H9 (cell line): ENCODE results near the gene DGKB. TPM values are rescaled to one million over a fixed set of nuclear protein-coding genes. Genes with fewer than 3 reads are reported as not detected.

Source experiments
- DNase-seq: peaks from one replicate; pipeline ENCODE4 v3.0.0-alpha.2; 2017
- H2AFZ ChIP-seq: one replicate; pipeline ENCODE4 v1.6.1; 2013; ENCODE audit warnings: mild to moderate bottlenecking, low read length, control low read depth, moderate library complexity
- H2AK5ac ChIP-seq: 2 replicates; pipeline ENCODE4 v1.6.1; 2013; ENCODE audit warnings: low read length, control low read depth, mixed read lengths; ENCODE audit not compliant: insufficient read length
- H2BK120ac ChIP-seq: one replicate; pipeline ENCODE4 v1.6.1; 2013; ENCODE audit warnings: low read depth, mild to moderate bottlenecking, low read length, control low read depth, inconsistent platforms; ENCODE audit not compliant: poor library complexity, severe bottlenecking
- H2BK12ac ChIP-seq: 2 replicates; pipeline ENCODE4 v1.6.1; 2013; ENCODE audit warnings: low read length, control low read depth, mixed read lengths, low read depth; ENCODE audit not compliant: insufficient read length
- H2BK15ac ChIP-seq: 2 replicates; pipeline ENCODE4 v1.6.1; 2013; ENCODE audit warnings: low read depth, low read length, control low read depth
- H2BK20ac ChIP-seq: one replicate; pipeline ENCODE4 v1.6.1; 2013; ENCODE audit warnings: low read depth, mild to moderate bottlenecking, low read length, control low read depth, inconsistent platforms; ENCODE audit not compliant: poor library complexity, severe bottlenecking
- H2BK5ac ChIP-seq: 2 replicates; pipeline ENCODE4 v1.6.1; 2013; ENCODE audit warnings: low read length, control low read depth, mixed read lengths; ENCODE audit not compliant: insufficient read length
- H3K14ac ChIP-seq: 2 replicates; pipeline ENCODE4 v1.6.1; 2013; ENCODE audit warnings: low read length, control low read depth; ENCODE audit not compliant: insufficient read depth
- H3K18ac ChIP-seq: 2 replicates; pipeline ENCODE4 v1.6.1; 2013; ENCODE audit warnings: low read depth, mild to moderate bottlenecking, mixed read lengths, low read length, control low read depth; ENCODE audit not compliant: insufficient read length
- H3K23ac ChIP-seq: 2 replicates; pipeline ENCODE4 v1.6.1; 2013; ENCODE audit warnings: low read length, control low read depth, mixed read lengths, low read depth; ENCODE audit not compliant: insufficient read length
- H3K23me2 ChIP-seq: 2 replicates; pipeline ENCODE4 v1.6.1; 2013; ENCODE audit warnings: low read depth, mild to moderate bottlenecking, mixed read lengths, low read length, control low read depth; ENCODE audit not compliant: insufficient read length, poor library complexity, severe bottlenecking
- H3K27ac ChIP-seq: 2 replicates; pipeline ENCODE4 v1.5.1; 2013; ENCODE audit warnings: low read length, control low read depth, mixed read lengths, low read depth; ENCODE audit not compliant: insufficient read length
- H3K27me3 ChIP-seq: 2 replicates; pipeline ENCODE4 v1.6.1; 2013; ENCODE audit warnings: low read length, control low read depth, inconsistent platforms; ENCODE audit not compliant: insufficient read depth
- H3K4ac ChIP-seq: 2 replicates; pipeline ENCODE4 v1.6.1; 2013; ENCODE audit warnings: low read depth, mild to moderate bottlenecking, control low read depth, inconsistent platforms, low read length, moderate library complexity
- H3K4me1 ChIP-seq: 2 replicates; pipeline ENCODE4 v1.6.1; 2013; ENCODE audit warnings: low read length, control low read depth, inconsistent platforms; ENCODE audit not compliant: insufficient read depth
- H3K4me2 ChIP-seq: 2 replicates; pipeline ENCODE4 v1.6.1; 2013; ENCODE audit warnings: low read length, control low read depth, mixed read lengths; ENCODE audit not compliant: insufficient read length, insufficient read depth
- H3K56ac ChIP-seq: 2 replicates; pipeline ENCODE4 v1.6.1; 2013; ENCODE audit warnings: low read depth, mild to moderate bottlenecking, mixed read lengths, low read length, control low read depth; ENCODE audit not compliant: insufficient read length
- H3K79me1 ChIP-seq: 2 replicates; pipeline ENCODE4 v1.6.1; 2013; ENCODE audit warnings: low read depth, mild to moderate bottlenecking, moderate library complexity, low read length, control low read depth, inconsistent platforms; ENCODE audit not compliant: insufficient read depth, poor library complexity, severe bottlenecking
- H3K79me2 ChIP-seq: 2 replicates; pipeline ENCODE4 v1.6.1; 2013; ENCODE audit warnings: low read length, control low read depth, inconsistent platforms; ENCODE audit not compliant: insufficient read depth
- H3K9ac ChIP-seq: 2 replicates; pipeline ENCODE4 v1.6.1; 2013; ENCODE audit warnings: low read length, control low read depth, mixed read lengths; ENCODE audit not compliant: insufficient read length; ENCODE audit errors: extremely low read depth
- H3K9me3 ChIP-seq: one replicate; pipeline ENCODE4 v1.6.1; 2013; ENCODE audit warnings: low read depth, low read length, inconsistent platforms; ENCODE audit not compliant: control insufficient read depth
- H3T11ph ChIP-seq: one replicate; pipeline ENCODE4 v1.6.1; 2013; ENCODE audit warnings: mild to moderate bottlenecking, low read length, control low read depth, inconsistent platforms
- H4K20me1 ChIP-seq: one replicate; pipeline ENCODE4 v1.6.1; 2013; ENCODE audit not compliant: control insufficient read depth, insufficient read length, insufficient read depth
- H4K5ac ChIP-seq: 2 replicates; pipeline ENCODE4 v1.6.1; 2013; ENCODE audit warnings: low read depth, mild to moderate bottlenecking, mixed read lengths, low read length, control low read depth; ENCODE audit not compliant: insufficient read length
- H4K8ac ChIP-seq: replicated peaks from 2 replicates; pipeline ENCODE4 v1.6.1; 2013; ENCODE audit warnings: low read length, control low read depth, mixed read lengths, low read depth; ENCODE audit not compliant: insufficient read length
- H4K91ac ChIP-seq: 2 replicates; pipeline ENCODE4 v1.6.1; 2013; ENCODE audit warnings: low read depth, mild to moderate bottlenecking, moderate library complexity, mixed read lengths, low read length, control low read depth; ENCODE audit not compliant: insufficient read length
- H3K27ac Mint-ChIP-seq, 3 experiments: 2 replicates in 2 of 3; 3 replicates in 1 of 3; pipeline ENCODE4 v1.8.0; 2020 to 2021; ENCODE audit warnings: mixed read lengths in 3 of 3, mild to moderate bottlenecking in 1 of 3, moderate library complexity in 1 of 3
- H3K27me3 Mint-ChIP-seq: 2 replicates; pipeline ENCODE4 v1.8.0; 2021; ENCODE audit warnings: low read depth, mild to moderate bottlenecking, moderate library complexity, mixed read lengths
- H3K36me3 Mint-ChIP-seq, 3 experiments: 2 replicates in 2 of 3; 3 replicates in 1 of 3; pipeline ENCODE4 v1.8.0; 2020 to 2021; ENCODE audit warnings: low read depth in 3 of 3, mixed read lengths in 3 of 3; ENCODE audit not compliant: insufficient read depth in 1 of 3
- H3K4me1 Mint-ChIP-seq, 2 experiments: 2 replicates each; pipeline ENCODE4 v1.8.0; 2020; ENCODE audit warnings: mixed read lengths in 2 of 2
- H3K4me3 Mint-ChIP-seq, 2 experiments: 2 replicates in 1 of 2; 3 replicates in 1 of 2; pipeline ENCODE4 v1.8.0; 2020 to 2021; ENCODE audit warnings: mild to moderate bottlenecking in 2 of 2, mixed read lengths in 2 of 2, moderate library complexity in 1 of 2
- H3K9me3 Mint-ChIP-seq, 2 experiments: 2 replicates in 1 of 2; 3 replicates in 1 of 2; pipeline ENCODE4 v1.8.0; 2020; ENCODE audit warnings: mild to moderate bottlenecking in 2 of 2, mixed read lengths in 2 of 2, moderate library complexity in 1 of 2
- CTCF ChIP-seq: fragments of 200-600 bp; sonication (generic); conservative IDR thresholded peaks from 3 replicates; pipeline ENCODE4 v1.8.0; 2021; ENCODE audit warnings: antibody characterized with exemption, mild to moderate bottlenecking
- total RNA-seq: library from RNA; stranded (reverse); gene quantifications from 2 replicates; pipeline ENCODE4 v1.2.1, GENCODE V29; 2021

DGKB gene
- total RNA-seq, 1 experiment from 2014 or later, result 0.26 TPM

- Histone ChIP-seq H3K23me2 (no peaks in the 10 kb centered on the region), H3K4me2 (no peak overlapping the region), H3K79me1 (no peaks in the 10 kb centered on the region), H3K14ac (no peak overlapping the region), H3K4me1 (no peaks in the 10 kb centered on the region), H4K91ac (no peak overlapping the region), H2BK5ac (no peak overlapping the region), H3K18ac (no peak overlapping the region), H3K23ac (no peak overlapping the region), H3K79me2 (no peaks in the 10 kb centered on the region), H2AK5ac (no peak overlapping the region), H2BK15ac (no peak overlapping the region), H3K27me3 (no peaks in the 10 kb centered on the region), H3K27ac (no peak overlapping the region), H2BK20ac (no peak overlapping the region), H3K9ac (no peak overlapping the region), H4K5ac (no peak overlapping the region), H3K4ac (no peak overlapping the region), H3K56ac (no peak overlapping the region), H2BK120ac (no peak overlapping the region), H2AFZ (no peak overlapping the region), H2BK12ac (no peak overlapping the region), H3T11ph (no peak overlapping the region), H4K8ac (no peak overlapping the region), H4K20me1 (no peaks in the 10 kb centered on the region), H3K9me3 (no peaks in the 10 kb centered on the region)
- H3K9me3 Mint-ChIP-seq, result no peaks in the 10 kb centered on the region
- TF ChIP-seq CTCF, result no peak
- H3K27me3 Mint-ChIP-seq, result no peaks in the 10 kb centered on the region
- no peak overlapping the region for H3K27ac Mint-ChIP-seq
- no peak for DNase-seq
- 0 out of 4 replicates have a peak, but pooled peaks cover under 1% of the 10 kb centered on the region in 2 experiments for H3K4me1 Mint-ChIP-seq
- H3K4me3 Mint-ChIP-seq, result no peak overlapping the region
- H3K36me3 Mint-ChIP-seq, result no peaks in the 10 kb centered on the region
Measured at GRCh38 chr7:14894826-14895225, 7.7 kb downstream of the DGKB start.
